Endothelial cell of umbilical vein (primary cell): Measurements from ENCODE around the gene GNB1L. TPM values are rescaled to one million over a fixed set of nuclear protein-coding genes. Genes with fewer than 3 reads are reported as not detected.

ENCODE experiments used
- BruUV-seq: library from RNA; stranded (reverse); fragments of 400-500 nt; replicated peaks from 2 replicates; lab custom pipeline; 2021; lab: Mats Ljungman, UMichigan
- CTCF ChIA-PET: fragments of 300-600, 350-600 bp; sonication (Branson Sonifier 250); formaldehyde crosslinking; loops from one replicate; lab custom pipeline; 2021; ENCODE audit warnings: antibody characterized with exemption, inconsistent platforms; lab: Charles Lee
- POLR2A ChIA-PET: fragments of 300-600, 350-600 bp; sonication (Branson Sonifier 250); formaldehyde crosslinking; loops from one replicate; lab custom pipeline; 2021; ENCODE audit warnings: antibody characterized with exemption, inconsistent platforms; lab: Charles Lee
- DNase-seq: peaks from one replicate; pipeline ENCODE4 v3.0.0-alpha.2; 2011; ENCODE audit warnings: low read depth, low spot score
- FAIRE-seq: peaks from 2 replicates; lab custom pipeline; 2011; peaks lifted over from hg19 to GRCh38; lab: Jason Lieb, UNC
- H2AFZ ChIP-seq: 2 replicates; pipeline ENCODE4 v1.6.0; 2012; ENCODE audit warnings: low read depth, low read length, control low read depth, inconsistent platforms
- H3K27ac ChIP-seq: 2 replicates; pipeline ENCODE4 v1.5.1; 2011; ENCODE audit warnings: low read depth, mild to moderate bottlenecking, control low read depth, low read length, moderate library complexity; ENCODE audit not compliant: insufficient read depth
- H3K27me3 ChIP-seq, 2 experiments: 2 replicates each; pipeline versions ENCODE4 v1.6.0 to v1.6.1; 2011; ENCODE audit warnings: low read length in 2 of 2, mixed read lengths in 1 of 2; ENCODE audit not compliant: control insufficient read depth in 2 of 2, insufficient read depth in 2 of 2
- H3K36me3 ChIP-seq, 2 experiments: 2 replicates in 1 of 2; 3 replicates in 1 of 2; pipeline ENCODE4 v1.5.1; 2011; ENCODE audit warnings: low read length in 2 of 2, mild to moderate bottlenecking in 1 of 2, moderate library complexity in 1 of 2; ENCODE audit not compliant: control insufficient read depth in 2 of 2, insufficient read depth in 2 of 2; ENCODE audit errors: extremely low read depth in 1 of 2
- H3K4me1 ChIP-seq: 3 replicates; pipeline ENCODE4 v1.5.1; 2011; ENCODE audit warnings: mild to moderate bottlenecking, low read length; ENCODE audit not compliant: control insufficient read depth, insufficient read depth; ENCODE audit errors: extremely low read depth
- H3K4me2 ChIP-seq: 2 replicates; pipeline ENCODE4 v1.6.1; 2011; ENCODE audit warnings: low read length, control low read depth, mixed read lengths; ENCODE audit not compliant: insufficient read depth
- H3K4me3 ChIP-seq, 3 experiments: fragments of 200-600 bp in 1 of 3; sonication (generic), shearing (Covaris generic) in 1 of 3; replicated peaks in 1 of 3; 2 replicates each; pipeline ENCODE4 v1.5.1; 2011 to 2016; ENCODE audit warnings: control low read depth in 3 of 3, low read length in 3 of 3, mild to moderate bottlenecking in 2 of 3, inconsistent platforms in 1 of 3, low read depth in 1 of 3, moderate library complexity in 1 of 3; ENCODE audit not compliant: insufficient read depth in 1 of 3
- H3K79me2 ChIP-seq: 2 replicates; pipeline ENCODE4 v1.6.0; 2012; ENCODE audit warnings: low read length, inconsistent platforms; ENCODE audit not compliant: control insufficient read depth, insufficient read depth
- H3K9ac ChIP-seq: replicated peaks from 2 replicates; pipeline ENCODE3; 2011; ENCODE audit warnings: low read length, control low read depth; ENCODE audit not compliant: insufficient read depth; ENCODE audit errors: extremely low read depth
- H3K9me1 ChIP-seq: replicated peaks from 3 replicates; pipeline ENCODE4 v1.6.0; 2011; ENCODE audit warnings: mild to moderate bottlenecking, low read length; ENCODE audit not compliant: control insufficient read depth, insufficient read depth; ENCODE audit errors: extremely low read depth
- H3K9me3 ChIP-seq: replicated peaks from 2 replicates; pipeline ENCODE4 v1.5.1; 2012; ENCODE audit warnings: low read length, inconsistent platforms; ENCODE audit not compliant: control insufficient read depth, insufficient read depth
- H4K20me1 ChIP-seq: replicated peaks from 2 replicates; pipeline ENCODE3; 2011; ENCODE audit warnings: mild to moderate bottlenecking, low read length; ENCODE audit not compliant: control insufficient read depth, insufficient read depth; ENCODE audit errors: extremely low read depth
- EZH2 ChIP-seq: IDR thresholded peaks from 2 replicates; pipeline ENCODE4 v1.6.1; 2012; ENCODE audit warnings: borderline replicate concordance, low read depth, mild to moderate bottlenecking, moderate library complexity, low read length, inconsistent platforms; ENCODE audit not compliant: severe bottlenecking
- FOS ChIP-seq: IDR thresholded peaks from 2 replicates; pipeline ENCODE4 v1.6.1; 2011; ENCODE audit warnings: mild to moderate bottlenecking, low read length, moderate library complexity, borderline replicate concordance; ENCODE audit not compliant: insufficient read depth
- GATA2 ChIP-seq: IDR thresholded peaks from 2 replicates; pipeline ENCODE4 v1.7.0; 2011; ENCODE audit warnings: low read depth, mild to moderate bottlenecking, moderate library complexity, mixed read lengths, low read length; ENCODE audit not compliant: insufficient read length, insufficient read depth
- JUN ChIP-seq: IDR thresholded peaks from 2 replicates; pipeline ENCODE4 v1.6.1; 2011; ENCODE audit warnings: borderline replicate concordance, low read depth; ENCODE audit not compliant: insufficient read length, insufficient read depth
- MYC ChIP-seq: IDR thresholded peaks from one replicate; pipeline ENCODE4 v1.6.1; 2011; ENCODE audit warnings: mild to moderate bottlenecking, low read depth, low read length
- POLR2A ChIP-seq: IDR thresholded peaks from 2 replicates; pipeline ENCODE4 v1.6.1; 2012; ENCODE audit warnings: low read depth, mild to moderate bottlenecking, control low read depth, low read length
- POLR2AphosphoS5 ChIP-seq: IDR thresholded peaks from 2 replicates; pipeline ENCODE4 v1.6.1; 2012; ENCODE audit warnings: low read depth, mild to moderate bottlenecking, control low read depth, low read length, moderate library complexity; ENCODE audit not compliant: insufficient read depth
- dilution Hi-C: fragments of 300-500 bp; cut with MboI; formaldehyde crosslinking; loops from one replicate; pipeline ENCODE4 v1.15.0; 2019; ENCODE audit warnings: low sequenced_read_pairs; ENCODE audit not compliant: extremely low pct_ligation_motif_present
- intact Hi-C: fragments of 100-400 bp; cut with micrococcal nuclease; formaldehyde crosslinking; loops from one replicate; pipeline ENCODE4 v1.10.0; 2022
- polyA plus RNA-seq, 4 experiments: library from polyadenylated mRNA; depleted of rRNA in 3 of 4; stranded (reverse) in 3 of 4; unstranded in 1 of 4; fragments of >200 nt; gene quantifications; 2 replicates each; pipeline versions ENCODE4 v1.2.1 to v1.2.3, GENCODE V29; 2011 to 2012; ENCODE audit warnings: missing spikeins in 1 of 4
- total RNA-seq: library from RNA; stranded (reverse); gene quantifications from 2 replicates; pipeline ENCODE4 v1.2.3, GENCODE V29; 2021
- TF ChIP-seq, protein P1 (sequence below), 2 donors: IDR thresholded peaks; 1 replicate in 1 of 2; 2 replicates in 1 of 2; pipeline ENCODE4 v1.5.1; 2011; ENCODE audit warnings: low read length in 2 of 2, mild to moderate bottlenecking in 2 of 2, moderate library complexity in 2 of 2, control low read depth in 1 of 2, inconsistent platforms in 1 of 2, low read depth in 1 of 2; ENCODE audit not compliant: insufficient read depth in 1 of 2; ENCODE audit errors: extremely low read depth in 1 of 2
- TF ChIP-seq, protein P2 (sequence below): IDR thresholded peaks from 2 replicates; pipeline ENCODE4 v1.6.1; 2011; ENCODE audit not compliant: insufficient read depth, insufficient read length

GNB1L gene
- total and polyA plus RNA-seq, 2 donors (not counting 3 experiments of a cell fraction or from before 2014, with no cell fraction given): 5.4 to 5.9 TPM

DNA sequence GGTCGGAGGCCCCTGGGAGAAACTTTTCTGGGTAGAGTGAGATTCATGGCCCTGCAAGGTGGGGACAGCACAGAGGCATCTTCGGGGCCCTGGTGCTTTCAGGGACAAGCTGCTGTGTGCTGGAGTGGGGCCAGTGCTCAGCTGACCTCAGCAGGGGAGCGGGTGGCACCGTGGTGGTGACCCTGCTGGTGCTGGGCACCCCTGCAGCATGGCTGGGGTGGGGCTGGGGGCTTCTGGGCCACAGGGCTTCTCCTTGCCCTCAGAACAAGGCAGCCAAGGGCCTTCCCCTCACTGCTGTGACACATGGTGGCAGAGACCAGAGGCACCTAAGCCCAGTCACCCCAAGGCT, 24.9 kb upstream of the GNB1L start:
- dilution Hi-C loops: no loop called here
- ChIA-PET POLR2A (interaction anchor here (0.8 kb wide), 1 partner anchor 35 kb away, joined by 3 read pairs; no protein-coding TSS in a partner anchor), CTCF (interaction anchor here (1.4 to 1.9 kb wide), 2 partner anchors 30 to 149 kb away, joined by 4 to 10 read pairs; no protein-coding TSS in a partner anchor)
- H3K9me3 ChIP-seq: no peaks in the 10 kb centered on the region
- no peaks in the 10 kb centered on the region for H3K27me3 ChIP-seq
- no peak overlapping the region for H2AFZ ChIP-seq
- no peak for FAIRE-seq
- TF ChIP-seq POLR2A (no peak), EZH2 (no peak), MYC (no peak), POLR2AphosphoS5 (no peak), GATA2 (no peak), FOS (no peak), JUN (no peak)
- TF ChIP-seq, protein P1, sequence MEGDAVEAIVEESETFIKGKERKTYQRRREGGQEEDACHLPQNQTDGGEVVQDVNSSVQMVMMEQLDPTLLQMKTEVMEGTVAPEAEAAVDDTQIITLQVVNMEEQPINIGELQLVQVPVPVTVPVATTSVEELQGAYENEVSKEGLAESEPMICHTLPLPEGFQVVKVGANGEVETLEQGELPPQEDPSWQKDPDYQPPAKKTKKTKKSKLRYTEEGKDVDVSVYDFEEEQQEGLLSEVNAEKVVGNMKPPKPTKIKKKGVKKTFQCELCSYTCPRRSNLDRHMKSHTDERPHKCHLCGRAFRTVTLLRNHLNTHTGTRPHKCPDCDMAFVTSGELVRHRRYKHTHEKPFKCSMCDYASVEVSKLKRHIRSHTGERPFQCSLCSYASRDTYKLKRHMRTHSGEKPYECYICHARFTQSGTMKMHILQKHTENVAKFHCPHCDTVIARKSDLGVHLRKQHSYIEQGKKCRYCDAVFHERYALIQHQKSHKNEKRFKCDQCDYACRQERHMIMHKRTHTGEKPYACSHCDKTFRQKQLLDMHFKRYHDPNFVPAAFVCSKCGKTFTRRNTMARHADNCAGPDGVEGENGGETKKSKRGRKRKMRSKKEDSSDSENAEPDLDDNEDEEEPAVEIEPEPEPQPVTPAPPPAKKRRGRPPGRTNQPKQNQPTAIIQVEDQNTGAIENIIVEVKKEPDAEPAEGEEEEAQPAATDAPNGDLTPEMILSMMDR (IDR thresholded peaks at IDR 0.05; ENCODE audit: extremely low read depth in 1 of 2, insufficient read depth in 1 of 2, low read depth in 1 of 2, low read length in 2 of 2): no peak
- TF ChIP-seq, protein P2, sequence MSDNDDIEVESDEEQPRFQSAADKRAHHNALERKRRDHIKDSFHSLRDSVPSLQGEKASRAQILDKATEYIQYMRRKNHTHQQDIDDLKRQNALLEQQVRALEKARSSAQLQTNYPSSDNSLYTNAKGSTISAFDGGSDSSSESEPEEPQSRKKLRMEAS: no peak
- peaks cover 10 to 12% of the 10 kb centered on the region in 2 experiments for H3K36me3 ChIP-seq
- peaks cover 78% of the 10 kb centered on the region for H3K4me1 ChIP-seq
- H3K27ac ChIP-seq: peak overlapping the region; percentile 95
- peak overlapping the region; percentile 8 to 80 (median 57) for H3K4me3 ChIP-seq
- H3K79me2 ChIP-seq: peaks cover 49% of the 10 kb centered on the region
- no peaks in the 10 kb centered on the region for H4K20me1 ChIP-seq
- H3K4me2 ChIP-seq: peak overlapping the region; percentile 72
- no peak for DNase-seq
- intact Hi-C loops: no loop called here
- H3K9ac ChIP-seq: peak overlapping the region; percentile 95
- no peaks in the 10 kb centered on the region for H3K9me1 ChIP-seq
- no TSS peak for BruUV-seq
